Fibroblast of lung (primary cell): ENCODE measurements around the gene RBMS1. TPM values are rescaled to one million over a fixed set of nuclear protein-coding genes. Genes with fewer than 3 reads are reported as not detected.

Source experiments
- DNase-seq, 2 donors: peaks; one replicate each; pipeline versions ENCODE4 v3.0.0 to v3.0.0-alpha.2; 2010; ENCODE audit warnings: low read depth in 2 of 2
- H2AFZ ChIP-seq: 2 replicates; pipeline ENCODE4 v1.5.1; 2012; ENCODE audit warnings: low read length, control low read depth, inconsistent platforms
- H3K27ac ChIP-seq: 2 replicates; pipeline ENCODE4 v1.5.1; 2011; ENCODE audit warnings: low read length, control low read depth; ENCODE audit not compliant: insufficient read depth
- H3K27me3 ChIP-seq: 2 replicates; pipeline ENCODE4 v1.5.1; 2011; ENCODE audit warnings: mild to moderate bottlenecking, low read length; ENCODE audit not compliant: control insufficient read depth, insufficient read depth
- H3K36me3 ChIP-seq: 2 replicates; pipeline ENCODE4 v1.5.1; 2011; ENCODE audit warnings: low read length; ENCODE audit not compliant: control insufficient read depth, insufficient read depth
- H3K4me1 ChIP-seq: 2 replicates; pipeline ENCODE4 v1.5.1; 2011; ENCODE audit warnings: low read length; ENCODE audit not compliant: control insufficient read depth, insufficient read depth; ENCODE audit errors: extremely low read depth
- H3K4me2 ChIP-seq: 2 replicates; pipeline ENCODE4 v1.5.1; 2011; ENCODE audit warnings: low read length, control low read depth; ENCODE audit not compliant: insufficient read depth; ENCODE audit errors: extremely low read depth
- H3K4me3 ChIP-seq, 4 experiments: fragments of 200-600 bp in 1 of 4; sonication (generic) in 1 of 4; replicated peaks in 1 of 4; 2 replicates each; pipeline ENCODE4 v1.5.1; 2011 to 2016; ENCODE audit warnings: low read length in 4 of 4, low read depth in 3 of 4, mild to moderate bottlenecking in 3 of 4, control low read depth in 2 of 4, inconsistent platforms in 1 of 4, mixed read lengths in 1 of 4; ENCODE audit not compliant: insufficient read depth in 1 of 4; ENCODE audit errors: control extremely low read depth in 1 of 4
- H3K79me2 ChIP-seq: 2 replicates; pipeline ENCODE4 v1.5.1; 2012; ENCODE audit warnings: mild to moderate bottlenecking, low read length, inconsistent platforms; ENCODE audit not compliant: control insufficient read depth, insufficient read depth
- H3K9ac ChIP-seq: 2 replicates; pipeline ENCODE4 v1.5.1; 2011; ENCODE audit warnings: mild to moderate bottlenecking, low read length, control low read depth; ENCODE audit not compliant: insufficient read depth
- H3K9me3 ChIP-seq: 2 replicates; pipeline ENCODE4 v1.5.1; 2012; ENCODE audit warnings: low read depth, low read length; ENCODE audit not compliant: control insufficient read depth, insufficient read depth
- H4K20me1 ChIP-seq: 2 replicates; pipeline ENCODE4 v1.5.1; 2011; ENCODE audit warnings: low read length; ENCODE audit not compliant: control insufficient read depth, insufficient read depth; ENCODE audit errors: extremely low read depth
- CTCF ChIP-seq, 2 donors: IDR thresholded peaks in 1 of 2; conservative IDR thresholded peaks in 1 of 2; 1 replicate in 1 of 2; 2 replicates in 1 of 2; pipeline ENCODE4 v1.5.1; 2011 to 2012; ENCODE audit warnings: low read length in 2 of 2, control low read depth in 1 of 2, inconsistent platforms in 1 of 2, low read depth in 1 of 2, mild to moderate bottlenecking in 1 of 2
- EZH2 ChIP-seq: IDR thresholded peaks from 2 replicates; pipeline ENCODE4 v1.5.1; 2012; ENCODE audit warnings: low read length, control low read depth, mild to moderate bottlenecking; ENCODE audit errors: missing control alignments
- polyA plus RNA-seq, 2 donors: library from polyadenylated mRNA; depleted of rRNA in 1 of 2; stranded (reverse) in 1 of 2; unstranded in 1 of 2; fragments of >200 nt; gene quantifications; 2 replicates each; pipeline ENCODE4 v1.2.1, GENCODE V29; 2011 to 2012; ENCODE audit warnings: missing spikeins in 1 of 2
- total RNA-seq: library from RNA; depleted of rRNA; stranded (reverse); fragments of >200 nt; gene quantifications from 2 replicates; pipeline ENCODE4 v1.2.1, GENCODE V29; 2014

RBMS1 gene
- total and polyA plus RNA-seq, 2 donors (not counting 1 experiment from before 2014, with no cell fraction given) = 77.3 to 146 TPM

- H3K79me2 ChIP-seq = no peaks in the 10 kb centered on the region
- H4K20me1 ChIP-seq = no peaks in the 10 kb centered on the region
- H3K4me2 ChIP-seq = no peak overlapping the region
- H3K36me3 ChIP-seq = no peaks in the 10 kb centered on the region
- no peak overlapping the region for H2AFZ ChIP-seq
- no peaks in the 10 kb centered on the region for H3K9me3 ChIP-seq
- H3K4me1 ChIP-seq = peaks cover 10% of the 10 kb centered on the region
- H3K9ac ChIP-seq = no peak overlapping the region
- H3K27ac ChIP-seq = no peak overlapping the region
- TF ChIP-seq EZH2 (no peak), CTCF (conservative IDR thresholded peaks at IDR 0.05 in 1 of 2, IDR thresholded peaks at IDR 0.05 in 1 of 2; ENCODE audit: low read depth in 1 of 2, low read length in 2 of 2) (no peak)
- no peaks in the 10 kb centered on the region for H3K27me3 ChIP-seq
- peak; percentile 43 to 84 for DNase-seq
- no peak overlapping the region for H3K4me3 ChIP-seq
Observed at GRCh38 chr2:160229591-160229990, 264.0 kb downstream of the RBMS1 start.

DNA sequence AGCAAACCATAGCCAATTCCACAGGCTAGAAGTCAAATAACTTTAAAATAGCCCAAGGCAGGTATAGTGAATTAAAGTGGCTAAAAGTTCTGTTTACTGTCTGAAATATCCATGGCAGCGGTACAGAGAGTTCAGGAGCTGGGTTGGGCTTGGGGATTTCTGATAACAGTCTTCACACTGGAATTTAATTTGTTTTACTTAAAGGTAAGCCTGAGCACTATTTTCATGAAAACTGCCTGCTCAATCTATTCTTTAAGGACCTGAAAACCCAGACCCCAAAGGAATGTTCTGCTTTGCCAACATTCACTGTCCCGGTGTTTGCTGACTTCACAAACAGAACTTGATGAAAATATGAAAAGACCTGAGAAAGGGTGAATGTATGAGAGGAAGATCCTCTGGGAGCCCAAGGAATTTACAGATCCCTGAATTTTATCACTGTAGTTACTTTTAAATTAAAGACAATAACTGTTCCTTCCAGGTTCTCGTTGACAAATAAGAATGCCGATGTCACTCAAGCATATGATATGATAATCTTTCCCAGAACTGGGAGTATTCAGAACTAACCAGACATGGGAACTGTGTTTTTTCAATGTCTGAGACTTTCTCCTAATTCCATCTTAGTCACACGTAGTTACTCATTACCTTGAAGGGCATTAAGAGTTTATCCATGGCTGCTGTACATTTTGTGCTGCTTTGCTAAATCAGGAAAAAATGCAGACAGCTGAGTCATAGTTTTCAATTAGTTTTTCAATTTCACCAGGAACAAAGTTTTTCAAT lies 265.3 kb downstream of the RBMS1 start:
- no peaks in the 10 kb centered on the region for H4K20me1 ChIP-seq
- no peak for TF ChIP-seq CTCF (conservative IDR thresholded peaks at IDR 0.05 in 1 of 2, IDR thresholded peaks at IDR 0.05 in 1 of 2; ENCODE audit: low read depth in 1 of 2, low read length in 2 of 2)
- TF ChIP-seq EZH2 = no peak
- H3K27me3 ChIP-seq = no peaks in the 10 kb centered on the region
- no peak overlapping the region for H3K27ac ChIP-seq
- H3K4me2 ChIP-seq = no peak overlapping the region
- H3K9ac ChIP-seq = no peak overlapping the region
- no peak overlapping the region for H3K4me3 ChIP-seq
- peaks cover 20% of the 10 kb centered on the region for H3K4me1 ChIP-seq
- peak; percentile 76 to 97 for DNase-seq
- H2AFZ ChIP-seq = no peak overlapping the region
- H3K9me3 ChIP-seq = no peaks in the 10 kb centered on the region
- no peaks in the 10 kb centered on the region for H3K36me3 ChIP-seq
- no peaks in the 10 kb centered on the region for H3K79me2 ChIP-seq

GRCh38 chr2:160227293-160227915 lies 266.2 kb downstream of the RBMS1 start:
- Histone ChIP-seq H3K9me3 (no peaks in the 10 kb centered on the region), H3K27me3 (no peaks in the 10 kb centered on the region), H3K9ac (no peak overlapping the region), H4K20me1 (no peaks in the 10 kb centered on the region), H3K4me1 (peaks cover 20% of the 10 kb centered on the region), H2AFZ (no peak overlapping the region), H3K36me3 (no peaks in the 10 kb centered on the region), H3K79me2 (no peaks in the 10 kb centered on the region), H3K4me2 (peak overlapping the region; percentile 18), H3K4me3 (no peak overlapping the region), H3K27ac (no peak overlapping the region)
- DNase-seq = peak; percentile 36 to 80
- TF ChIP-seq EZH2 = no peak
- TF ChIP-seq CTCF (conservative IDR thresholded peaks at IDR 0.05 in 1 of 2, IDR thresholded peaks at IDR 0.05 in 1 of 2; ENCODE audit: low read depth in 1 of 2, low read length in 2 of 2) = no peak
